GM21717 (cell line): ENCODE data around the gene ELFN2.

Source experiments
- ATAC-seq: cut with Tn5 transposase; IDR thresholded peaks from one replicate; pipeline ENCODE4 v1.9.1; 2021; ENCODE audit warnings: mild to moderate bottlenecking, moderate library complexity; ENCODE audit not compliant: unreplicated experiment

Gene ELFN2

DNA sequence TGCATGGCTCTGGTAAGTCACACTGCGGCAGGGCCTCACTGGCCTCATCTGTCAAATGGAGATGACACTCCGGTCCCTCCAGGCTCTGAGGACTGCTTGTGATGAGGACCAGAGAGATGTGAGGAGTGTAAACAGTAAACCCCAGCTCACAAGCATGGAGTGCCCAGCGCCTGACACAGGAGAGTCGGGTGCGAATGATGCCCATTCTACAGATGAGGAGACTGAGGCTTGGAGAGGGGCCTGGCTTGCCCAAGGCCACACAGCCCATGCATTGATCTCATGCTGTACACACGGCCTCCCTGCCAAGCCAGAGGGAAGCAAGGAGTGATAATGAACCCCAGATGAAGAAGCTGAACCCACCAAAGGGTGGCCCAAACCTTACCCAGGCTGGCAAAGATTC is 37.2 kb downstream of the ELFN2 start:
- ATAC-seq: no peak

DNA sequence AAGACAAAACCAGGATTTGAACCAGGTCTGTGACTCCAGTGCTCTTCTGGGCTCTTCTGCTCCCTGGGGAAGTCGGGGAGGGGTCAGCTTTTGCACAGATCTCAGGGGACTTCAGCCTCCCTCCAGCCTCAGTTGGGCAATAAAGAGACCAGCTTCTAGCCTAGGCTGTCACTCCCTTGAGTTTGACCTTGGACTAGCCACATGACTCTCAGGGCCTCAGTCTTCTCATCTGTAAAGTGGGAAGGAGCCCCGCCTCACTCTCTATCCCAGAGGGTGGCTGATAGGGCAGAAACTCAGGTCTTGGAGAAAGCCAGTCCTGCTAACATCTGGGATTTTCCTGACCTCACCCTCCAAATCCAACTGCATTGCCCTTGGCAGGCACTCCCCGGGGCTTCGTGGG is 38.7 kb downstream of the ELFN2 start:
- no peak for ATAC-seq

DNA sequence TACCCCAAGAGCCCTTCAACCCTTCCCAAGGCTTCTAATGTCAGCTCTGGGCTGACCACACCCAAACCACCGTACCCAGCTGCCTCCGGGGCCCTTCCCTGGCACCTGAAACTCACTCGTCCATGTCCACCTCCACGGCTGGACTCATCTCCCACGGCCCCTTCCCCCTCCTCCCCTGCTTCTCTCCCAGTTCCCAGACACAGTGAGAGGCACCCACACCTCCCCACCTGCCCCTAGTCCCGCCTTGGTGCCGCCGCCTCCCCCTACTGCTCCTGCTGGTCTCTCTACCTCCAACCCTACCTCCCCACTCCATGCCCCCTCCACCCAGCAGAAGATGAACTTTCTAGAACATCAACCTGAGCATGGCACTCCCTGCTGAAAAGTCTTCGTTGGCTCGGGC is 39.5 kb downstream of the ELFN2 start:
- ATAC-seq: no peak

DNA sequence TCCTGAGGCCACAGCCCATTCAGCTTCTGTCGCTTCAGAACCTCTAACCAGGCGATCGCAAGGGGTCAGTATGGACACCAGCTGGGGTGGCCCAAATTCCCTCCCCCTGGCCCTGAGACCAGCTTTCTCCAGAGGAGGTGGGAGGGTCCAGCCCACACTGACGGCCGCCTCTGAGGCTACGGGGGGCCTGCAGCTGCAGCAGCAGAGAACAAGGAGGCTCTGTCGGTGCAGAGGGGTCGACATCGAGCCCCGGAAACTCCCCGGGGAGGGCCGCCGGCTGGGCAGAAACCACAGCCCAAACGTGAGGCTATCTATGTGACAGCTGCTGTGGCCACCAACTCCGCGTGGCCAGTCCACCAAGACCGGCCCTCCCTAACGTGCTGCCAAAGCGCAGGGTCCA is 40.8 kb downstream of the ELFN2 start:
- no peak for ATAC-seq

DNA sequence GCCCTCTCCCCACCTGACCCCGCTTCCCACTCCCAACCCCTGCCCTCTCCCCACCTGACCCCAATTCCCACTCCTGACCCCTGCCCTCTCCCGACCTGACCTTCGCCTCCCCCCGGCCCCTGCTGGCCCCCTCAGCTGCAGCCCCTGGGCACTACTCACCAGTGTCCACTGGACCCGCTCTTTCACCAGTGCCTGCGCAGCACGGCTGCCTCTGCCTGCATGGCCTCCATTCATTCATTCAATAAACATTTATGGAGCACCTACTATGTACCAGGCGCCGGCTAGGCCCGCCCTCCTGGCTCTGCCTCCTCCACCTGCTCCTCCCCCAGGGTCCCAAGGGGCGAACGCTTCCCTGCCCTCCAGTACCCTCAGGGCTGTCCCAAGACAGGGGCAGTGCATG is 42.6 kb downstream of the ELFN2 start:
- no peak for ATAC-seq

DNA sequence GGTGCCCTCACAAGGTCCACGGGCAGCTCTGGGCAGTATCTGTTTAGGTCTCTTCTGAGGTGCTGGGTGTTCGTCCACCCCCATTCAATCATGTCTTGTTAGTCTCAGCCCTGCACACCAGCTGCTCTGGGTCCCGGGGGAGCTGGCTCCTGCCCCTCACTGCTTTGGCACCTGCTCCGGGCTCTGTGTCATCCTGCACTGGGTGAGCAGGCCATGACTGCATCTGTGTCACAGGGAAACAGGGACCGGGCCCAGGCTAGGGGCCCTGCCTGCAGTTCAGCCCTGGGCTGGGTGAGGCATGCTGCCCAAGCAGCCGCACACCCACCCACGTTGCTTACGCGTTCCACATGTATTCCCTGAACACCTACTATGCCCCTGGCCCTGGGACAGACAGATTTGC is 43.9 kb downstream of the ELFN2 start:
- no peak for ATAC-seq

DNA sequence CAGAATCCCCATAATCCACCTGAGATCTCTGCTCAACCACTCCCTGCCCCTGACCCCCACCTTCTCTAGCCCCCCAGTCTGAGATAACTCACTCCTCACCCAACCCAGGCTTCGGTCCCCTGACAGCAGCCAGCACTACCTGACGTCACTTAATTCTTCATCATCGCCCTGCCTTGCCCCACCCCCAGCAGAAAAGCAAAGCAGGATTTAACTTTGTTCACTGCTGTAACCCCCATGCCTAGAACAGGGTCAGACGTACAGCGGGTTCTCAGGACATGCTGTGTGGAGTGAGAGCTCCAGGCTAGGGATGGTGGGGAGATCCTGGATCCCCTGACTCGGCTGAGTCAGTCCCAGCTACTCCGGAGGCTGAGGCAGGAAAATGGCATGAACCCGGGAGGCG is 45.8 kb downstream of the ELFN2 start:
- ATAC-seq: no peak

DNA sequence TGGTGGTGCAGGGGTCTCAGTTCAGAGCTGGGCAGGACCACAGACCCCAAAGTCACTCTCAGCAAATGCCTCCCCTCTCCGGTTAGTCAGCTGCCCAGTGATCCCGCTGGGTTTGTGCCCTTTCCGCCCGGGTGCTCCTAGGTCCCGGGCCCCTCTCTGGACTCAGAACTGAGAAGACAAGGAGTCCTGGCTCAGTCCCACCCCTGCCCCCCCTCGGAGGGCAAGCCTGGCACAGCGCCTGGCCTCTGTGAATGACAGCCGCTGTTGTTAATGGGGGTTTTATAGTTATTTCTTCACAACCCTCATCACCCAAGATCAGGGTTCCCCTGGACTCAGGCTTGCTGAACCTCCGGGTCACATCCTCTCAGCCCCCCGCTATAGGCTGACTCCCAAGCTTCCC is 47.6 kb downstream of the ELFN2 start:
- no peak for ATAC-seq

DNA sequence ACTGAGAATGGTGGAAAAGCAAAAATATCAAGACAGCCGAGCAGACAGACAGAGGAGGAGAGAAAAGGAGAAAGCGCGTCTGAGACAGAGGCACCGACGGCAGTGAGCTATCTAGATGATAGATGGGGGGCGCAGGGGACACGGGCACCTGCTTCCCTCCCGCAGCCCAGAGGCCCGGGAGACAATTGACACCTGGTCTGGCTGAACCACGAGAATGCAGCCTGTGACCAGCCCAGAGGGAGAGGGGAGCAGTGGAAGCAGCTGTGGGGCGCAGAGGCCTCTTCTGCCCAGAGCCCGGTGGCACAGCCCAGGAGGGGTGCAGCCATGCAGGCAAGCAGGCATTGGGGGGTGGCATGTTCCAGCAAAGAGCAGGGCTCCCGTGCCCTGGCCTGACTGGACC is 48.2 kb downstream of the ELFN2 start:
- ATAC-seq: no peak

DNA sequence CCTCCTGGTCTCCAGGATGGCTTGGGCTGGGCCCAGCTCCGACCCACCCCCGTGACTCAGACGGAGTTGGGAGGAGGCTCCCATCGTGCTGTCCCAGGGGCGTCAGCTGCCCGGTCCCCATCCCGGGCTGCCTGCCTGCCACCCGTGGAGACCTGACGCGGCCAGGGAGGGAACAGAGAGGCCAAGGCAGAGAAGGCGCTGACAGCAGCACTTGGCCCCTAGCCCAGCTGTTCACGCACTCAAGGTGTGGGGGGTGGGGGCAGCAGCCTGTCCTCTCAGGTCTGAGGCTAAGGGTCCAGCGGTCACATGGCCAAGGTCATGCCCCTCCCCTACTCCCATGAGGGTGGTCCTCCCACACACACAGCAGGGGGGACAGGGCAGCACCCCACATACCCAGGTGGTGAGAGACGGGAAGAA is 48.6 kb downstream of the ELFN2 start:
- no peak for ATAC-seq

DNA sequence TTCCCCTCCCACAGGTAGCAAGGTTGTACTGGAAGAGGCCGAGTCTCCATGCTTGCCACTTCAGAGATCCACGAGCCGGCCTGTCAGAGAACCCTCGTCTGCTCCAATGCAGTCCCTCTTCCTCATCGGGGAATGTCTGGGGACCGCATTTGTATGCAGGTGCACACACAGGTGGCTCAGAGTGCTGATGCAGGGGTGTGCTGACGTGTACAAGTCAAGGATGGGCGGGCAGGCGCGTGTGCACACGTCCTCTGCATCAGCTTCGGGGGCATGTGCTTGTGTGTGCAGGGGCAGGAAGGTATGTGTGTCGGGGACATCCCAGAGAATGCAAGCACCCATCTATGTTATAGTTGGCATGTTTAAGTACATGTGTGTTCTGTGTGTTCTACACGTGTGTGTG is 49.4 kb downstream of the ELFN2 start:
- no peak for ATAC-seq

DNA sequence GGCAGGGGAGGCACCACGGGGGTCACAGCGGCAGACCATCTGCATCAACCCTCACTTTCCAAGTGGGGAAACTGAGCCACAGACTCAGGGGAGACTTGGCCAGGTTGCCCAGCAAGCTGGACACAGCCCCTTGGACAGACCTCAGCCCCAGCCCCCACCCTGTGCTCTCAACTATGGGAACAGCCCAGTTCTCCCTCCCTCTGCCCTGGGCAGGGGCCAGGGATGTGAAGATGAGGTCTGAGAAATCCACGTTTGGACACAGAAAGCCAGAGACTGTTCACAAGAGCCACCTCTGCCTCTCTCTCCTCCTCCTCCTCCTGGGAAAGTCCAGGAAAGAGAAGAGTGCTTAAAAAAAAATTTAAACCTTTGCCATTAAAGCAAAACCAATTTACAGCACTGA is 50.1 kb downstream of the ELFN2 start:
- no peak for ATAC-seq

DNA sequence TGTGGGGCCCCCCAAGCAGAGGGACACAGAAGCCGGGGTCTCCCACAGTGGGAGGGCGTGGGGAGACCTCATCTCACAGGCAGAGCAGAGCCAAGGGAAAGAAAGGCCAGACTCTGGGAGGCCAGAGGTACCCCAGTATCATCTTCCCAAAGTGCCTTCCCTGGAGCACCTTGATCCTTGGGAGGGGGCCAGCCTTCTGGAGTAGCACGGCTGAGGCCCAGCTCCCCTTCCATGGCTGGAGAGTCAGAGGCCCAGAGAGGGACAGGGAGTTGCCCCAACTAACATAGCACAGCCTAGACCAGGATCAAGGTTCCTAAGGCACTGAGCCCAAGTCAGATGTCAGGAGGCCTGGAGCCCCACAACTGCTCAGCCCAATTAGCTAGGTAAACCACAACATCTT is 50.6 kb downstream of the ELFN2 start:
- ATAC-seq: no peak

DNA sequence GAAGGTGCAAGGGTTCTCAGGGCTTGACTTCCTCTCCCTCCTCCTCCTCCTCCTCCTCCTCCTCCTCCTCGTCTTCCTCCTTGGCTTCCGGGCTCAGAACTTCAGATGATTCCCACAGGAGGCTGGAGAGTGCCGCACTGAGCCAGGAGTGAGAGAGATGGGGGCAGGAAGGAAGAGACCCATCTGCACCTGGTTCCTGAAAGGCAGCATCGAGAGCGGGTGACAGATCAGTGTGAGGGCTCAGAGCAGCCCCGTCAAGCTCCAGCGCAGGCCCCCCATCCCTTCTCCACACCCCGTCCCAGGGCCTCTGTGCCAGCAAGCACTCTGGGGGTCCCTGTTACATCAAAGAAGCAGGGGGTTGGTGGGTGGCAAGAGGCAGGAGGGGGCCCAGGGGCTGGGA is 51.5 kb downstream of the ELFN2 start:
- no peak for ATAC-seq

DNA sequence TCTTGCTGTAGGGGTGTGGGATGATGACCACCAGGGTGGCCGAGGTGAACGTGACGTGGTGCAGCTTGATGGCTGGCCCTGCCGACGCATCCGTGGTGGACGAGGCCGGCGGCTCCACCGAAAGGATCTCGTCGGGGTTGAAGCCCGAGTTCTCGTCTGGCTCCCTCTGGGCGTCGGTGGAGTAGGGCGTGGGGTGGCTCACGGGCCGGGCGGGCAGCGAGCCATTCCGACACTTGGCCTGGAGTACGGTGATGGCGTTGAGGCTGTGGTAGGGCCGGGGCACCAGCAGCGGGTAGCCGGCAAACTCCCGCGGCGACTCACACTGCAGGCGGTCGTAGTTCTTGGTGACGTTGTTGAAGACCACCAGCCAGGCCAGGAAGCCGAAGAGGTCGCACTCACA is 52.7 kb downstream of the ELFN2 start:
- no peak for ATAC-seq

DNA sequence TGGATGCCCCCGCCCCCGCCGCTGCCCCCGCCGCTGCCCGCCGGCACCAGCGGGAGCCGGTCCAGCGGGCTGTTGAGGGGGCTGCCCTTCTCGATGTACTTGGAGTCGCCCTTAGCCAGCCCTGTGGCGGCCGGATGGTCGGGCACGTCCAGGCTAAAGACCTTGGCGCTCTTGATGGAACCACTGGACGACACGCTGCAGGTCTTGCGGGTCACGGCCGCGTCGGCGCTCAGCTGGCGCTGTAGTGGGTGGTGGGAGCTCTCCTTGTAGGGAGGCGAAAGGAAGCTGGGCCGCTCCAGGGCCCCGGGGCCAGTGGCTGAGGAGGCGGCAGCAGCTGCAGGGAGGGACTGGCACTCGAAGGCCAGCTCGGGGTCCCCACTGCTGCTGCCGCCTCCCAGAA is 53.8 kb downstream of the ELFN2 start:
- ATAC-seq: no peak

DNA sequence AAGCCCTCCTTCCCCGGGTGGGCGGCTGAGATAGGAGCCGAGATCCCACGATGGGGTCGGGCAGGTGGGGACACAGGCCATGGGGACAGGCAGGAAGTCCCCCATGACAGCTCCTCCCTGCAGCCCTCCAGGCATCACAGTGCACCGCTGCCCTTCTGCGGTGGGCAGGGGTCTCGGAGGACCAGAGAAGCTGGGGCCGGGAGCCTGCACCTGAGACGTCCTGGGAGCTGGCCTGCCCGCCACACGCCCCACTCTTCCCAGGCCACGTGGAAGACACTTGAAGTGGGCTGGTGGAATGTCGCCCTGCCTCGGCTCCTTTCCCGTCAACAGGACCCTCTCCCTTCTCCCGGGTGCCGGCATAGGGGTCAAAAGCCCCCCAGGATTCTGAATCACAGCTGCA is 55.4 kb downstream of the ELFN2 start:
- ATAC-seq: no peak

DNA sequence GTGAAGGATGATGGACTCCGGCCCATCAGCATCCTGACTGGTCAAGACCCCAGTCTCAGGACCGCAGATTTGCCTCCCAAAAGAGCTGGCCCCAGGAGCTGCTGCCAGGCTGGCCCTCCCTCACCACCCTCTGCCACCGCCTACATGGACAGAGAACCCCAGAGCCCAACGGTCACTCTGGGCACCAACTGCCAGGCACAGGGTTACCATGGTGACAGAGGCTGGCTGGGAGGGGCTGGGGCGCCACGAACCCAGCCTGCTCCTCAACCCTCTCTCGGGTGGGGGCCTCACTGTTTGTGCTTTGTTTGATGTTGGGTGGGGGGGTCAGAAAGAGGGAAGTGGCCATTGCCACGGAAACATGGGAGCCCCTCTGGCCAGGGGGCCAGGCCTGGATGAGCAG is 55.8 kb downstream of the ELFN2 start:
- no peak for ATAC-seq

DNA sequence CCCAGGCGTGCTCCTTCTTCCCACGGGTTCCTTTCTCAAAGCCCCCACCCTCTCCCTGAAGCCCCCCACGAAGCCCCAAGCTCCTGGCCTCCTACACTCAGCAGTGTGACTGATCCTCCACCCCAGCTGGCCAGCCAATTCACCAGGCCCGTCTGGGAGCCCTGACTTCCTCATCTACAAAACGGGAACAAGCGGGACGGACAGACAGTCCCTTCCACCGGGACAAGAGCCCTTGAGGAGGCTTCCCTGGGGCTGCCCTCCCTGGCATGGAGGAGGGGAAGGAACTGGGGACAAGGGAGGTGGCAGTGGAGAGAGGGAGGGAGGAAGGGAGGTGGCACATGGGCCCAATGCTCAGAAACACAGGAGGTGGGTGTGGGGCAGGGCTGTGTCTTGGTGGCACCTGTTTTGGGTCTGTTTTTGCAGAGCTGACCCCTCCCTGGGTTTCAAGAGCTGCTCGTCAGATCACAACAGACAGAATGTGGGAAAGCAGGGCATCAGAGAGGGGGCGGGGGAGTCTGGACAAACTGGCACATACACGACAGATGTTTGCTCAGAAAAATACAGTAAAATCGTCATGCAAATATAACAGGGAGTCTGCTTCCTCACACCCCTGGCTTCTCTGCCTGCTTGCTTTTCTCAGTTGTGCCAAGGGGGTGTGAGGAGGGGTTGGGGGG is 56.8 kb downstream of the ELFN2 start:
- no peak for ATAC-seq

DNA sequence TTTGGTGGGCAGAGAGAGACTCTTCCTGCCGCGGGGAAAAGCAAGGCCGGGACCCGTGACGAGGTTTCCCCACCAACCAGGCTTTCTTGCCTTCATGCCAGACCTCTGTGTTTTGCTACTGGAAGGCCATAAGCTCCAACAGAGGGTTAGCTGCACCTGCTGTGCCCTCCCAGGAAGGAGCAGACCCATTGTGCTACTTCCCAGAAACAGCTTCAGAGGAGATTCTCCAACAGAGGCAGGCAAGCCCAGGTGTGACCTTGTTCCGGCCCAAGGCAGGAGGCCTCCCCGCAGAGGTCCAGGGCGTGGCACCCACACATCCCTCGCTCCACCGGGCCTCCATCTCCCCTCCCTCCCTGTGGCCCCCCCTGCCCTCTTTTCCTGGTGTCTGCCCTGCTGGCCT is 57.8 kb downstream of the ELFN2 start:
- ATAC-seq: no peak

DNA sequence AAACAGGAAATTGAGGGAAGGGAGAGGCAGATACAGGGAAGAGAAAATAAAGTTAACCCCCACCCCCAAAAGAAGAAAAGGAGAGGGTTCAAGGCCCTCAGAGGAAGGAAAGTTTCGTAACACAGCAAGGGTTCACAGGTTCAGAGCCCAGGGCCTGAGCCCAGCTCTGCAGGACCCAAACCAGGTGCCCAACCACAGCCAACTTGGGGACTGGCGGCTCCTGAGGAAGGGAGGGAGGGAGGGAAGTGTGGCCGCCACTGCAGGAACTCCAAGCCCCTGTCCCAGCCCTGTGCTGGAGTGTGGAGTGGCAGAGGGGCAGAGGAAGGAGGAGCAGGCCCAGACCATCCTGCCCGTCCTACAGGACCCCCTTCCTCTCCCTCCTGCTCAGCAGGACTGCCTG is 59.2 kb downstream of the ELFN2 start:
- ATAC-seq: no peak

DNA sequence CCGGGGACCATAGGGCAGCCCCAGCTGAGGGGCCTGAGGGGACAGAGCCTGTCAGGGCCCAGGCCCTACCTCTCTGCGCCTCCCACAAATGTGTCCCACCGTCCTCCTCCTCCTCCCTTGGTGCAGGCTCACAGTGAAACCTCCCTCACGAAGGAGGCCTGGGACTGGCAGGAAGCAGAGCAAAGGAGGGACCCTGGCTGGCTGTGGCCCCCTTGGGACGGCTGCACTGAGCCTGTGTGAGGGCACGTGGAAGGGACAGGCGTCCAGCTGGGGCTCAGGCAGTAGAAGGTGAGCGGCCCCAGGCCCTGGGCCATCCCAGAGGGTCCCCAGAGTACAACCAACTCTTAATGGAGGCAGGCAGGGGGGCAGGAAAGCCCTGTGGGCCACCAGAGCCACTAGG is 60.7 kb downstream of the ELFN2 start:
- ATAC-seq: no peak

DNA sequence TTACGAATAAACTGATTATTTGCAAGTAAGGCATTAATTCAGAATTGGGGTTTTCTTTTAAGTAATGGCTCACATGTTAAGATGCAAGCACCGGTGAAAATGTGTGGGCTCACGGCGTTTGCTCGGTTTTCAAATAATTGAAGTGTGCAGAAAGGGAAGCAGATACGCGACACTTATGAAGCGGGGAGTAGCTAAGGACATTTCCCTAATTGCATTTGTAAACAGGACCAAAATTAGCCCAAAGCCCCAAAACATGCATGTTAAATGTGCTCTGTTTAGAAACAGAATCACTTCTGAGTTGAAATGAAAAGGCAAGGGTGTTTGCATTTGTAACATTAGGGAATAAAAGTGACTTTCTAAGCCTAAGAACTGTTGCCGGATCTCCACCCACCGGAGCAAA is 61.3 kb downstream of the ELFN2 start:
- no peak for ATAC-seq
